K562 (cell line): ENCODE data around the gene PITX1. TPM values are rescaled to one million over a fixed set of nuclear protein-coding genes. Genes with fewer than 3 reads are reported as not detected.

Experiments
- BDP1 ChIP-seq: IDR thresholded peaks from 3 replicates; pipeline ENCODE4 v1.6.1; 2011; ENCODE audit not compliant: insufficient read length, insufficient read depth
- polyA plus RNA-seq, 8 experiments: library from polyadenylated mRNA; depleted of rRNA in 4 of 8; stranded (reverse) in 5 of 8; unstranded in 3 of 8; fragments of >200 nt; fragmentation: Nextera tagmentation in 2 of 8; fragmentation: Illumina TruSeq in 1 of 8; extraction: Ambion mirVana in 2 of 8; extraction: Trizol in 1 of 8; gene quantifications; 2 replicates each; pipeline versions ENCODE4 v1.2.1 to v1.2.3, GENCODE V29; 2011 to 2014; ENCODE audit warnings: inconsistent platforms in 1 of 8, missing spikeins in 1 of 8
- total RNA-seq, 7 experiments: library from RNA; depleted of rRNA in 6 of 7; stranded (reverse); fragments of >200 nt in 6 of 7; fragmentation: Illumina TruSeq in 2 of 7; extraction: Trizol in 2 of 7; gene quantifications; 2 replicates each; pipeline versions ENCODE4 v1.2.1 to v1.2.3, GENCODE V29; 2011 to 2021; ENCODE audit warnings: low replicate concordance in 1 of 7
- TF ChIP-seq, protein P1 (sequence below): fragments of 250-450 bp; sonication (Bioruptor Pico); IDR thresholded peaks from 2 replicates; pipeline ENCODE4 v1.8.0; 2021; ENCODE audit warnings: moderate library complexity, mild to moderate bottlenecking, inconsistent platforms
- TF ChIP-seq, protein P2 (sequence below): fragments of 200-800 bp; sonication (Bioruptor generic); IDR thresholded peaks from 2 replicates; pipeline ENCODE4 v1.6.1; 2016; ENCODE audit warnings: missing genetic modification characterization, missing compliant biosample characterization

Gene PITX1
- total and polyA plus RNA-seq, 9 of the 15 experiments (the other 6 are each of a cell fraction or from before 2014, with no cell fraction given), result 0.13 to 88.2 (median 24.9) TPM

DNA sequence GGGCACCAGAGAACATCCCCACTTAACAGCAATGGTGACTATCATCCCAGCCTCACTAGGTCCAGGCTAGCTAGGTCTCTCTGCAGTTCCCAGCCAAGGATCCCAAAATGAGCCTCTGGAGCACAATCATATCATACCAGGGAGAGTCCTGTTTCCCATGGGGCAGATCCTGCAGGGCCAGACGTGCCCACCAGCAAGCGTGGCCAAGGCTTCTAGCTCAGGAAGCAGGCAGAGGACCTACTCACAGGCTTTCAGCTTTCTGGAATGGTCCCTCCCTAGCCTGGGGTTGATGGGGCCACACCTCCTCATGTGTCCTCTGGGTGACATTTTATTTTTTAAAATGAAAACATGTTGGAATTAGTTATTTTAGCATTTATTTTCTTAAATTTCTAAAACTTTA lies 45.7 kb upstream of the PITX1 start (continued):
- TF ChIP-seq, protein P1, sequence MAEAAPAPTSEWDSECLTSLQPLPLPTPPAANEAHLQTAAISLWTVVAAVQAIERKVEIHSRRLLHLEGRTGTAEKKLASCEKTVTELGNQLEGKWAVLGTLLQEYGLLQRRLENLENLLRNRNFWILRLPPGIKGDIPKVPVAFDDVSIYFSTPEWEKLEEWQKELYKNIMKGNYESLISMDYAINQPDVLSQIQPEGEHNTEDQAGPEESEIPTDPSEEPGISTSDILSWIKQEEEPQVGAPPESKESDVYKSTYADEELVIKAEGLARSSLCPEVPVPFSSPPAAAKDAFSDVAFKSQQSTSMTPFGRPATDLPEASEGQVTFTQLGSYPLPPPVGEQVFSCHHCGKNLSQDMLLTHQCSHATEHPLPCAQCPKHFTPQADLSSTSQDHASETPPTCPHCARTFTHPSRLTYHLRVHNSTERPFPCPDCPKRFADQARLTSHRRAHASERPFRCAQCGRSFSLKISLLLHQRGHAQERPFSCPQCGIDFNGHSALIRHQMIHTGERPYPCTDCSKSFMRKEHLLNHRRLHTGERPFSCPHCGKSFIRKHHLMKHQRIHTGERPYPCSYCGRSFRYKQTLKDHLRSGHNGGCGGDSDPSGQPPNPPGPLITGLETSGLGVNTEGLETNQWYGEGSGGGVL (CRISPR knock-in tag), result no peak
- no peak for TF ChIP-seq BDP1
- TF ChIP-seq, protein P2, sequence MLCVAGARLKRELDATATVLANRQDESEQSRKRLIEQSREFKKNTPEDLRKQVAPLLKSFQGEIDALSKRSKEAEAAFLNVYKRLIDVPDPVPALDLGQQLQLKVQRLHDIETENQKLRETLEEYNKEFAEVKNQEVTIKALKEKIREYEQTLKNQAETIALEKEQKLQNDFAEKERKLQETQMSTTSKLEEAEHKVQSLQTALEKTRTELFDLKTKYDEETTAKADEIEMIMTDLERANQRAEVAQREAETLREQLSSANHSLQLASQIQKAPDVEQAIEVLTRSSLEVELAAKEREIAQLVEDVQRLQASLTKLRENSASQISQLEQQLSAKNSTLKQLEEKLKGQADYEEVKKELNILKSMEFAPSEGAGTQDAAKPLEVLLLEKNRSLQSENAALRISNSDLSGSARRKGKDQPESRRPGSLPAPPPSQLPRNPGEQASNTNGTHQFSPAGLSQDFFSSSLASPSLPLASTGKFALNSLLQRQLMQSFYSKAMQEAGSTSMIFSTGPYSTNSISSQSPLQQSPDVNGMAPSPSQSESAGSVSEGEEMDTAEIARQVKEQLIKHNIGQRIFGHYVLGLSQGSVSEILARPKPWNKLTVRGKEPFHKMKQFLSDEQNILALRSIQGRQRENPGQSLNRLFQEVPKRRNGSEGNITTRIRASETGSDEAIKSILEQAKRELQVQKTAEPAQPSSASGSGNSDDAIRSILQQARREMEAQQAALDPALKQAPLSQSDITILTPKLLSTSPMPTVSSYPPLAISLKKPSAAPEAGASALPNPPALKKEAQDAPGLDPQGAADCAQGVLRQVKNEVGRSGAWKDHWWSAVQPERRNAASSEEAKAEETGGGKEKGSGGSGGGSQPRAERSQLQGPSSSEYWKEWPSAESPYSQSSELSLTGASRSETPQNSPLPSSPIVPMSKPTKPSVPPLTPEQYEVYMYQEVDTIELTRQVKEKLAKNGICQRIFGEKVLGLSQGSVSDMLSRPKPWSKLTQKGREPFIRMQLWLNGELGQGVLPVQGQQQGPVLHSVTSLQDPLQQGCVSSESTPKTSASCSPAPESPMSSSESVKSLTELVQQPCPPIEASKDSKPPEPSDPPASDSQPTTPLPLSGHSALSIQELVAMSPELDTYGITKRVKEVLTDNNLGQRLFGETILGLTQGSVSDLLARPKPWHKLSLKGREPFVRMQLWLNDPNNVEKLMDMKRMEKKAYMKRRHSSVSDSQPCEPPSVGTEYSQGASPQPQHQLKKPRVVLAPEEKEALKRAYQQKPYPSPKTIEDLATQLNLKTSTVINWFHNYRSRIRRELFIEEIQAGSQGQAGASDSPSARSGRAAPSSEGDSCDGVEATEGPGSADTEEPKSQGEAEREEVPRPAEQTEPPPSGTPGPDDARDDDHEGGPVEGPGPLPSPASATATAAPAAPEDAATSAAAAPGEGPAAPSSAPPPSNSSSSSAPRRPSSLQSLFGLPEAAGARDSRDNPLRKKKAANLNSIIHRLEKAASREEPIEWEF (CRISPR knock-in tag), result no peak
